GM23248 (cell line): Measurements from ENCODE around the gene STX4.

Experiments used
- EZH2 ChIP-seq: fragments of 200-600 bp; sonication (generic); IDR thresholded peaks from 2 replicates; pipeline ENCODE4 v1.6.1; 2018; ENCODE audit warnings: antibody characterized with exemption, mild to moderate bottlenecking; ENCODE audit not compliant: insufficient read depth, poor library complexity, severe bottlenecking
- EZH2phosphoT487 ChIP-seq: fragments of 200-600 bp; sonication (generic); IDR thresholded peaks from 2 replicates; pipeline ENCODE4 v1.6.1; 2018; ENCODE audit warnings: antibody characterized with exemption, moderate library complexity, mild to moderate bottlenecking, low read depth; ENCODE audit not compliant: insufficient read depth

GRCh38 chr16:31052114-31052513 is 18.8 kb downstream of the STX4 start:
- no peak for TF ChIP-seq EZH2
- no peak for TF ChIP-seq EZH2phosphoT487
